PC-3 (cell line): ENCODE measurements around the gene UGT2B15. TPM values are rescaled to one million over a fixed set of nuclear protein-coding genes. Genes with fewer than 3 reads are reported as not detected.
"Not testable (repeated sequence)": the region's sequence is repeated elsewhere in the genome, so short reads cannot be mapped to it uniquely, and the experiment has no call there.

ENCODE experiments used
- ATAC-seq: fragments of 200-7000 bp; cut with Tn5 transposase; 2 replicates; pipeline ENCODE4 v1.9.1; 2020; ENCODE audit warnings: mild to moderate bottlenecking, moderate library complexity
- BruUV-seq: library from RNA; stranded (reverse); fragments of 400-500 nt; replicated peaks from 2 replicates; lab custom pipeline; 2021; lab: Mats Ljungman, UMichigan
- CTCF ChIA-PET: fragments of 300-600 bp; sonication (Branson Sonifier 250); formaldehyde crosslinking; loops from one replicate; lab custom pipeline; 2022; ENCODE audit warnings: antibody characterized with exemption; lab: Charles Lee
- POLR2A ChIA-PET: fragments of 300-600 bp; sonication (Branson Sonifier 250); formaldehyde crosslinking; loops from one replicate; lab custom pipeline; 2022; ENCODE audit warnings: antibody characterized with exemption; ENCODE audit not compliant: unreplicated experiment; lab: Charles Lee
- DNase-seq: peaks from one replicate; pipeline ENCODE4 v3.0.0-alpha.2; 2015
- H2AFZ ChIP-seq: fragments of 300-600 bp; sonication (generic); 2 replicates; pipeline ENCODE4 v1.6.0; 2016; ENCODE audit warnings: antibody characterized with exemption, low read length
- H3F3A ChIP-seq: fragments of 300-600 bp; sonication (generic); one replicate; pipeline ENCODE4 v1.6.0; 2017; ENCODE audit warnings: antibody characterized with exemption, low read length, control low read depth, mild to moderate bottlenecking; ENCODE audit not compliant: unreplicated experiment
- H3K27ac ChIP-seq: fragments of 300-600 bp; sonication (generic); 2 replicates; pipeline ENCODE4 v1.5.1; 2016; ENCODE audit warnings: mild to moderate bottlenecking, low read length
- H3K27me3 ChIP-seq: fragments of 300-600 bp; sonication (generic); 2 replicates; pipeline ENCODE4 v1.6.1; 2016; ENCODE audit warnings: low read length, mixed read lengths
- H3K36me3 ChIP-seq: fragments of 300-600 bp; sonication (generic); 2 replicates; pipeline ENCODE4 v1.6.1; 2016; ENCODE audit warnings: low read depth, mixed run types, low read length, mixed read lengths
- H3K4me1 ChIP-seq: fragments of 300-600 bp; sonication (generic); 2 replicates; pipeline ENCODE4 v1.5.1; 2016; ENCODE audit warnings: low read length; ENCODE audit not compliant: insufficient read depth
- H3K4me2 ChIP-seq: fragments of 300-600 bp; sonication (generic); 2 replicates; pipeline ENCODE4 v1.6.0; 2016; ENCODE audit warnings: low read length
- H3K4me3 ChIP-seq: fragments of 300-600 bp; sonication (generic); 2 replicates; pipeline ENCODE4 v1.5.1; 2016; ENCODE audit warnings: mild to moderate bottlenecking, low read length, mixed read lengths
- H3K79me2 ChIP-seq: fragments of 300-600 bp; sonication (generic); 2 replicates; pipeline ENCODE4 v1.6.1; 2017; ENCODE audit warnings: low read length, mixed read lengths
- H3K9ac ChIP-seq: fragments of 300-600 bp; sonication (generic); 2 replicates; pipeline ENCODE4 v1.6.0; 2016; ENCODE audit warnings: mild to moderate bottlenecking, low read length
- H3K9me2 ChIP-seq: fragments of 300-600 bp; sonication (generic); replicated peaks from 2 replicates; pipeline ENCODE4 v1.6.1; 2016; ENCODE audit warnings: mixed run types, low read length, mixed read lengths
- H3K9me3 ChIP-seq: fragments of 300-600 bp; sonication (generic); 2 replicates; pipeline ENCODE4 v1.6.1; 2016; ENCODE audit warnings: low read length, mixed read lengths
- H4K20me1 ChIP-seq: fragments of 300-600 bp; sonication (generic); 2 replicates; pipeline ENCODE4 v1.6.1; 2016; ENCODE audit warnings: low read length, mixed read lengths
- CTCF ChIP-seq: fragments of 300-600 bp; sonication (generic); conservative IDR thresholded peaks from 2 replicates; pipeline ENCODE4 v1.5.1; 2017; ENCODE audit warnings: antibody characterized with exemption, low read depth, mild to moderate bottlenecking, low read length
- EZH2 ChIP-seq: fragments of 300-600 bp; sonication (generic); IDR thresholded peaks from one replicate; pipeline ENCODE4 v1.6.1; 2017; ENCODE audit warnings: antibody characterized with exemption, mild to moderate bottlenecking, low read length; ENCODE audit not compliant: unreplicated experiment
- EZH2phosphoT487 ChIP-seq: fragments of 300-600 bp; sonication (generic); IDR thresholded peaks from 2 replicates; pipeline ENCODE4 v1.6.1; 2018; ENCODE audit warnings: mild to moderate bottlenecking, antibody characterized with exemption, low read length, borderline replicate concordance
- intact Hi-C: fragments of 100-400 bp; cut with micrococcal nuclease; formaldehyde crosslinking; loops from 2 replicates; pipeline ENCODE4 v1.9.0; 2023
- total RNA-seq: library from RNA; depleted of rRNA; stranded (reverse); fragments of >200 nt; gene quantifications from 2 replicates; pipeline ENCODE4 v1.2.3, GENCODE V29; 2014

UGT2B15 gene
- total RNA-seq, 1 experiment from 2014 or later = not detected

GRCh38 chr4:68693325-68694075 is 23.0 kb upstream of the UGT2B15 start:
- no peak overlapping the region for H3K4me3 ChIP-seq
- no peaks in the 10 kb centered on the region for H3F3A ChIP-seq
- no peak overlapping the region for H3K27ac ChIP-seq
- no peaks in the 10 kb centered on the region for H3K9me3 ChIP-seq
- H3K9ac ChIP-seq = no peak overlapping the region
- H4K20me1 ChIP-seq = no peaks in the 10 kb centered on the region
- BruUV-seq = no TSS peak
- CTCF ChIA-PET = no interaction called here
- H3K4me2 ChIP-seq = no peak overlapping the region
- H3K27me3 ChIP-seq = no peaks in the 10 kb centered on the region
- H3K36me3 ChIP-seq = no peaks in the 10 kb centered on the region
- no peak for TF ChIP-seq CTCF
- TF ChIP-seq EZH2 = no peak
- no peak for TF ChIP-seq EZH2phosphoT487
- no peak for DNase-seq
- no peaks in the 10 kb centered on the region for H3K4me1 ChIP-seq
- no peak overlapping the region for H2AFZ ChIP-seq
- intact Hi-C loops = no loop called here
- POLR2A ChIA-PET = no interaction called here
- no peaks in the 10 kb centered on the region for H3K9me2 ChIP-seq
- ATAC-seq = no peak
- H3K79me2 ChIP-seq = no peaks in the 10 kb centered on the region

- BruUV-seq = no TSS peak
- Histone ChIP-seq H3K9me3 (no peaks in the 10 kb centered on the region), H2AFZ (no peak overlapping the region), H3K79me2 (no peaks in the 10 kb centered on the region), H4K20me1 (no peaks in the 10 kb centered on the region), H3K9me2 (no peaks in the 10 kb centered on the region), H3K9ac (no peak overlapping the region), H3K4me3 (no peak overlapping the region), H3K4me1 (no peaks in the 10 kb centered on the region), H3K36me3 (no peaks in the 10 kb centered on the region), H3K27ac (no peak overlapping the region), H3F3A (no peaks in the 10 kb centered on the region), H3K27me3 (no peaks in the 10 kb centered on the region), H3K4me2 (no peak overlapping the region)
- ChIA-PET POLR2A (no interaction called here), CTCF (no interaction called here)
- intact Hi-C loops = no loop called here
- no peak for DNase-seq
- no peak for ATAC-seq
- TF ChIP-seq CTCF = no peak
- TF ChIP-seq EZH2phosphoT487 = no peak
- no peak for TF ChIP-seq EZH2
Observed at GRCh38 chr4:68691186-68691585, 20.7 kb upstream of the UGT2B15 start.

- Histone ChIP-seq H3K36me3 (no peaks in the 10 kb centered on the region), H3K79me2 (no peaks in the 10 kb centered on the region), H3K27me3 (no peaks in the 10 kb centered on the region), H4K20me1 (no peaks in the 10 kb centered on the region), H3K9me3 (no peaks in the 10 kb centered on the region), H3K4me2 (no peak overlapping the region), H2AFZ (no peak overlapping the region), H3K9me2 (no peaks in the 10 kb centered on the region), H3F3A (no peaks in the 10 kb centered on the region), H3K9ac (no peak overlapping the region), H3K4me3 (no peak overlapping the region), H3K4me1 (no peaks in the 10 kb centered on the region), H3K27ac (no peak overlapping the region)
- ChIA-PET CTCF (no interaction called here), POLR2A (no interaction called here)
- DNase-seq (no peak), ATAC-seq (no peak)
- intact Hi-C loops = no loop called here
- BruUV-seq = no TSS peak
- TF ChIP-seq EZH2 (no peak), EZH2phosphoT487 (no peak), CTCF (no peak)
Observed at GRCh38 chr4:68683034-68683433, 12.6 kb upstream of the UGT2B15 start.

- H3K9me2 ChIP-seq, ATAC-seq, H2AFZ ChIP-seq, H3K36me3 ChIP-seq, intact Hi-C loops, H3K4me1 ChIP-seq, H3K9me3 ChIP-seq, H3K9ac ChIP-seq, CTCF ChIA-PET, BruUV-seq, H3K4me3 ChIP-seq, DNase-seq, H3K27me3 ChIP-seq, H3F3A ChIP-seq, H3K79me2 ChIP-seq, POLR2A ChIA-PET, H3K27ac ChIP-seq, H4K20me1 ChIP-seq, H3K4me2 ChIP-seq: not testable (repeated sequence)
Observed at GRCh38 chr4:68681298-68681697, 10.8 kb upstream of the UGT2B15 start.
